Neural cell (in vitro differentiated cells): ENCODE data around the gene TSR3. TPM values are rescaled to one million over a fixed set of nuclear protein-coding genes. Genes with fewer than 3 reads are reported as not detected.

Experiments
- H2AFZ ChIP-seq: fragments of 200-600, 300-800 bp; sonication (generic), shearing (Covaris generic); 2 replicates; pipeline ENCODE4 v1.6.0; 2014; ENCODE audit warnings: low read depth, mild to moderate bottlenecking, antibody characterized with exemption, low read length, moderate library complexity
- H3F3A ChIP-seq: fragments of 200-600 bp; shearing (Covaris generic); 2 replicates; pipeline ENCODE4 v1.6.1; 2016; ENCODE audit warnings: mild to moderate bottlenecking, moderate library complexity, mixed read lengths, antibody characterized with exemption, low read length; ENCODE audit not compliant: insufficient read depth, poor library complexity, severe bottlenecking
- H3K27ac ChIP-seq: fragments of 200-600, 300-800 bp; sonication (generic), shearing (Covaris generic); 2 replicates; pipeline ENCODE4 v1.5.1; 2014; ENCODE audit warnings: mild to moderate bottlenecking, low read length, moderate library complexity
- H3K27me3 ChIP-seq: fragments of 300-800, 200-600 bp; sonication (generic), shearing (Covaris generic); 2 replicates; pipeline ENCODE4 v1.6.0; 2014; ENCODE audit warnings: mild to moderate bottlenecking, low read depth, low read length, moderate library complexity; ENCODE audit not compliant: insufficient read depth
- H3K36me3 ChIP-seq: fragments of 300-800, 200-600 bp; sonication (generic), shearing (Covaris generic); 2 replicates; pipeline ENCODE4 v1.5.1; 2014; ENCODE audit warnings: mild to moderate bottlenecking, antibody characterized with exemption, low read length, moderate library complexity; ENCODE audit not compliant: insufficient read depth
- H3K4me2 ChIP-seq: fragments of 300-800, 200-600 bp; sonication (generic), shearing (Covaris generic); 2 replicates; pipeline ENCODE4 v1.6.0; 2014; ENCODE audit warnings: mild to moderate bottlenecking, low read length
- H3K4me3 ChIP-seq: fragments of 300-800, 200-600 bp; sonication (generic), shearing (Covaris generic); 2 replicates; pipeline ENCODE4 v1.5.1; 2014; ENCODE audit warnings: mild to moderate bottlenecking, low read length, moderate library complexity
- H3K79me2 ChIP-seq: fragments of 200-600 bp; shearing (Covaris generic); replicated peaks from 2 replicates; pipeline ENCODE4 v1.6.0; 2014; ENCODE audit warnings: mild to moderate bottlenecking, low read length, moderate library complexity; ENCODE audit not compliant: insufficient read depth
- H3K9ac ChIP-seq: fragments of 300-800, 200-600 bp; sonication (generic), shearing (Covaris generic); 2 replicates; pipeline ENCODE4 v1.6.1; 2016; ENCODE audit warnings: mild to moderate bottlenecking, low read length, mixed read lengths
- H3K9me2 ChIP-seq: fragments of 200-600 bp; shearing (Covaris generic); 2 replicates; pipeline ENCODE4 v1.6.1; 2016; ENCODE audit warnings: mild to moderate bottlenecking, low read length, mixed read lengths; ENCODE audit not compliant: insufficient read depth
- H3K9me3 ChIP-seq: fragments of 200-600, 300-800 bp; sonication (generic), shearing (Covaris generic); 2 replicates; pipeline ENCODE4 v1.6.1; 2016; ENCODE audit warnings: mild to moderate bottlenecking, mixed run types, low read length, moderate library complexity, mixed read lengths
- H4K20me1 ChIP-seq: fragments of 200-600 bp; shearing (Covaris generic); 2 replicates; pipeline ENCODE4 v1.6.1; 2016; ENCODE audit warnings: mild to moderate bottlenecking, mixed run types; ENCODE audit not compliant: insufficient read depth
- EP300 ChIP-seq: fragments of 450-650 bp; conservative IDR thresholded peaks from 2 replicates; pipeline ENCODE4 v1.6.1; 2014; ENCODE audit warnings: antibody characterized with exemption, mild to moderate bottlenecking, moderate library complexity; ENCODE audit not compliant: poor library complexity, severe bottlenecking
- EZH2 ChIP-seq: fragments of 200-600, 300-800 bp; shearing (Covaris generic), sonication (generic); IDR thresholded peaks from 2 replicates; pipeline ENCODE4 v1.6.1; 2014; ENCODE audit warnings: antibody characterized with exemption, low read length, borderline replicate concordance, mild to moderate bottlenecking; ENCODE audit not compliant: insufficient read depth, poor library complexity, severe bottlenecking
- MXI1 ChIP-seq: fragments of 450-650 bp; conservative IDR thresholded peaks from 2 replicates; pipeline ENCODE4 v1.6.1; 2014; ENCODE audit warnings: antibody characterized with exemption, mild to moderate bottlenecking; ENCODE audit not compliant: poor library complexity, severe bottlenecking
- POLR2AphosphoS5 ChIP-seq: IDR thresholded peaks from 2 replicates; pipeline ENCODE4 v1.6.1; 2012
- RAD21 ChIP-seq: fragments of 450-650 bp; conservative IDR thresholded peaks from 2 replicates; pipeline ENCODE4 v1.6.1; 2014; ENCODE audit warnings: antibody characterized with exemption, mild to moderate bottlenecking, moderate library complexity
- SMC3 ChIP-seq: fragments of 450-650 bp; conservative IDR thresholded peaks from 2 replicates; pipeline ENCODE4 v1.6.1; 2014; ENCODE audit warnings: antibody characterized with exemption, mild to moderate bottlenecking, moderate library complexity; ENCODE audit not compliant: poor library complexity
- TAF1 ChIP-seq: IDR thresholded peaks from 2 replicates; pipeline ENCODE4 v1.6.1; 2012; ENCODE audit warnings: low read depth
- polyA plus RNA-seq: library from polyadenylated mRNA; depleted of rRNA; stranded (reverse); fragments of >200 nt; gene quantifications from 2 replicates; pipeline ENCODE4 v1.2.3, GENCODE V29; 2014
- TF ChIP-seq, protein P1 (sequence below): IDR thresholded peaks from 2 replicates; pipeline ENCODE4 v1.6.1; 2012; ENCODE audit warnings: borderline replicate concordance
- TF ChIP-seq, protein P2 (sequence below): fragments of 450-650 bp; IDR thresholded peaks from 2 replicates; pipeline ENCODE4 v1.5.1; 2014; ENCODE audit warnings: antibody characterized with exemption, mild to moderate bottlenecking, moderate library complexity; ENCODE audit not compliant: poor library complexity, severe bottlenecking

Gene TSR3
- polyA plus RNA-seq, 1 donor from 2014 or later, result 102 TPM

DNA sequence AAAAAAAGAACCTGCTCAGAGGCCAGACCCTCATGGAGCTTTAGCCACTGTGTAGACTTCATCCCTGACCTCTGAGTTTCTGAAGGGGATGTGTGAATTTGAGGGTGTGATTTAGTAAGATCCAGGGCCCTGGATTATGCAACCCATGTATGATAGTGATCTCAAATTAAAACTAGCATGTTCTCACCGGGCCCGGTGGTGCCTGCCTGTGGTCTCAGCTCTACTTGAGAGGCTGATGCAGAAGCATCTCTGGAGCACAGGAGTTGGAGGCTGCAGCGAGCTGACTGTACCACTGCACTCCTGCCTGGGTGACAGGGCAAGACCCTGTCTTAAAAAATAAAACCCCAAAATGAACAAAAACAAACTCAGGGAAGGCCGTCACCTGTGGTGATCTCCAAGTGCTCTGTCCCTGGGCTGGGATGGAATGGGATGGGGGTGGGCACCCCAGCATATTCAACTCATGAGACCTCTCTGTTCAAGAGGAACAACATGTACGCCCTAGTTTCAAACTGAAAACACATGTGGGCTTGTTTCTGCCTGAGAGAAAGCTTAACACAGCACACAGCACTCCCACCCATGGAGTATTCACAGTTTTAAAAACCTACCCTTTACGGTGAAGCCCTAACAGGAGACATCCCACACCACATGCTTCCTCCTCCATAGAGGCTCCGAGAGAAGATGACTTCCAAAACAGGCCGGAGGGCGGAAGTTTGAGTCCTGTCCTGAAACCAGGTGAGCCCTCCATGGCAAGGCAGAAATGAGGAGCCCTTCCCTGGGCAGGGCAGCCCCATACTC is 30.1 kb upstream of the TSR3 start:
- H3K36me3 ChIP-seq, result no peaks in the 10 kb centered on the region
- H3K27ac ChIP-seq, result no peak overlapping the region
- H3K79me2 ChIP-seq, result no peaks in the 10 kb centered on the region

DNA sequence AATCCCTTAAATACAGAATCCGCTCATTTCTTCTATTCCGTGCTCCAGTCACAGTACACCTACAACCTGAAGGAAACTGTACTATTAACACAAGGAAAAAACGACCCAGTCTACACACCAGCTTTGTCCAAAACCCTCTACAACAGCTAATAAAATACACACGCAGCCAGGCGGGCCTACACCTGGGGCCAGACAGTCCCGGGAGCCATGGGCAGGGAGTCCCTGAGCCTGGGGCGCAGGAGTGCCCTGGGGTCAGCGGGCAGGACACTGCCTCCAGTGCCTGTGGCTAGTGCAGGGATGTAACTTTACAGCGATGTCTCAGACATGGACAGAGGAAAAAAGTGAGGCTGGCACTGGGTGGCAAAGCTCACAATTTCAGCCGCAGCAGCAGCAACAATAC is 28.5 kb upstream of the TSR3 start:
- no peaks in the 10 kb centered on the region for H3K36me3 ChIP-seq
- H3K9me2 ChIP-seq, result no peaks in the 10 kb centered on the region
- no peak for TF ChIP-seq RAD21
- no peak for TF ChIP-seq MXI1
- TF ChIP-seq, protein P1, sequence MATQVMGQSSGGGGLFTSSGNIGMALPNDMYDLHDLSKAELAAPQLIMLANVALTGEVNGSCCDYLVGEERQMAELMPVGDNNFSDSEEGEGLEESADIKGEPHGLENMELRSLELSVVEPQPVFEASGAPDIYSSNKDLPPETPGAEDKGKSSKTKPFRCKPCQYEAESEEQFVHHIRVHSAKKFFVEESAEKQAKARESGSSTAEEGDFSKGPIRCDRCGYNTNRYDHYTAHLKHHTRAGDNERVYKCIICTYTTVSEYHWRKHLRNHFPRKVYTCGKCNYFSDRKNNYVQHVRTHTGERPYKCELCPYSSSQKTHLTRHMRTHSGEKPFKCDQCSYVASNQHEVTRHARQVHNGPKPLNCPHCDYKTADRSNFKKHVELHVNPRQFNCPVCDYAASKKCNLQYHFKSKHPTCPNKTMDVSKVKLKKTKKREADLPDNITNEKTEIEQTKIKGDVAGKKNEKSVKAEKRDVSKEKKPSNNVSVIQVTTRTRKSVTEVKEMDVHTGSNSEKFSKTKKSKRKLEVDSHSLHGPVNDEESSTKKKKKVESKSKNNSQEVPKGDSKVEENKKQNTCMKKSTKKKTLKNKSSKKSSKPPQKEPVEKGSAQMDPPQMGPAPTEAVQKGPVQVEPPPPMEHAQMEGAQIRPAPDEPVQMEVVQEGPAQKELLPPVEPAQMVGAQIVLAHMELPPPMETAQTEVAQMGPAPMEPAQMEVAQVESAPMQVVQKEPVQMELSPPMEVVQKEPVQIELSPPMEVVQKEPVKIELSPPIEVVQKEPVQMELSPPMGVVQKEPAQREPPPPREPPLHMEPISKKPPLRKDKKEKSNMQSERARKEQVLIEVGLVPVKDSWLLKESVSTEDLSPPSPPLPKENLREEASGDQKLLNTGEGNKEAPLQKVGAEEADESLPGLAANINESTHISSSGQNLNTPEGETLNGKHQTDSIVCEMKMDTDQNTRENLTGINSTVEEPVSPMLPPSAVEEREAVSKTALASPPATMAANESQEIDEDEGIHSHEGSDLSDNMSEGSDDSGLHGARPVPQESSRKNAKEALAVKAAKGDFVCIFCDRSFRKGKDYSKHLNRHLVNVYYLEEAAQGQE, result no peak
- no peak for TF ChIP-seq SMC3
- no peak for TF ChIP-seq EZH2
- TF ChIP-seq TAF1, result no peak
- no peak for TF ChIP-seq EP300
- no peak for TF ChIP-seq POLR2AphosphoS5
- TF ChIP-seq, protein P2, sequence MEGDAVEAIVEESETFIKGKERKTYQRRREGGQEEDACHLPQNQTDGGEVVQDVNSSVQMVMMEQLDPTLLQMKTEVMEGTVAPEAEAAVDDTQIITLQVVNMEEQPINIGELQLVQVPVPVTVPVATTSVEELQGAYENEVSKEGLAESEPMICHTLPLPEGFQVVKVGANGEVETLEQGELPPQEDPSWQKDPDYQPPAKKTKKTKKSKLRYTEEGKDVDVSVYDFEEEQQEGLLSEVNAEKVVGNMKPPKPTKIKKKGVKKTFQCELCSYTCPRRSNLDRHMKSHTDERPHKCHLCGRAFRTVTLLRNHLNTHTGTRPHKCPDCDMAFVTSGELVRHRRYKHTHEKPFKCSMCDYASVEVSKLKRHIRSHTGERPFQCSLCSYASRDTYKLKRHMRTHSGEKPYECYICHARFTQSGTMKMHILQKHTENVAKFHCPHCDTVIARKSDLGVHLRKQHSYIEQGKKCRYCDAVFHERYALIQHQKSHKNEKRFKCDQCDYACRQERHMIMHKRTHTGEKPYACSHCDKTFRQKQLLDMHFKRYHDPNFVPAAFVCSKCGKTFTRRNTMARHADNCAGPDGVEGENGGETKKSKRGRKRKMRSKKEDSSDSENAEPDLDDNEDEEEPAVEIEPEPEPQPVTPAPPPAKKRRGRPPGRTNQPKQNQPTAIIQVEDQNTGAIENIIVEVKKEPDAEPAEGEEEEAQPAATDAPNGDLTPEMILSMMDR, result no peak
- H4K20me1 ChIP-seq, result no peaks in the 10 kb centered on the region
- no peak overlapping the region for H3K4me2 ChIP-seq
- H3K79me2 ChIP-seq, result no peaks in the 10 kb centered on the region
- no peak overlapping the region for H3K27ac ChIP-seq
- H3K27me3 ChIP-seq, result no peaks in the 10 kb centered on the region
- no peaks in the 10 kb centered on the region for H3K9me3 ChIP-seq
- H3K9ac ChIP-seq, result no peak overlapping the region
- H2AFZ ChIP-seq, result no peak overlapping the region
- peak overlapping the region; percentile 68 for H3K4me3 ChIP-seq
- H3F3A ChIP-seq, result no peaks in the 10 kb centered on the region

More for the DNA sequence above, 30.1 kb upstream of the TSR3 start:
- TF ChIP-seq SMC3, result no peak
- TF ChIP-seq, protein P1, result no peak
- TF ChIP-seq RAD21, result no peak
- TF ChIP-seq, protein P2, result no peak
- no peak for TF ChIP-seq EZH2
- TF ChIP-seq TAF1, result no peak
- TF ChIP-seq MXI1, result no peak
- TF ChIP-seq EP300, result no peak
- no peak for TF ChIP-seq POLR2AphosphoS5
- H2AFZ ChIP-seq, result no peak overlapping the region
- H3K4me2 ChIP-seq, result no peak overlapping the region
- no peaks in the 10 kb centered on the region for H3K9me3 ChIP-seq
- no peaks in the 10 kb centered on the region for H3K27me3 ChIP-seq
- no peak overlapping the region for H3K9ac ChIP-seq
- H3K4me3 ChIP-seq, result no peak overlapping the region
- H4K20me1 ChIP-seq, result no peaks in the 10 kb centered on the region
- no peaks in the 10 kb centered on the region for H3K9me2 ChIP-seq
- no peaks in the 10 kb centered on the region for H3F3A ChIP-seq
